ENCODE results near the gene CAMK2N1.

The CAMK2N1 gene

DNA sequence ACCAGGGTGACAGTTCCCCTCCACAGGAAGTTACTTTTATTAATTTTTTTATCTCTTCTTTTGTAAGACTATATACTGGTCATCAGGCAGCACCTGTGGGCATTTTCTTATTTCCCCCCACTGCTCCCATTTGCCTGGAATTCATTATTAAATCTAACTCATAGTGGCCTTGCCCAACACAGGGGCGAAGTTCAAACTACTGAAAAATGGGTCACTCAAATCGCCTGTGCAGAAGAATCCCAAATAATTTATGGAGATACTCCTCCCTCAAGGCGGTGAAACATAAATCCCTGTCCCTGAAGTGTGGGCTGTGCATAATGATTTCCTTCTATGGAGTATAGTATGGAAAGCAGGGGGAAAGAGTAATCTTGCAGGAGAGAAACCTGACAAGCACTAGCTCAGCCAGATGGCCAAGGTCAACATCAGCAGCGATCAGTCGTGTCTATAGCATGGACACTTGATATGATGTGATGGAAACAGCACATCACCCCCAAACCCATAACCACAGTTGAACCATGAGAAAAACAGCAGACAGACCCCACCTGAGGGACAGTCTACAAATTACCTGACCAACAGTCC lies 7.9 kb downstream of the CAMK2N1 start:
- no peak for DNase-seq (ENCODE audit: low read depth)

- DNase-seq (ENCODE audit: low read depth), result no peak
Observed at GRCh38 chr1:20477348-20478056, 8.5 kb downstream of the CAMK2N1 start.

DNA sequence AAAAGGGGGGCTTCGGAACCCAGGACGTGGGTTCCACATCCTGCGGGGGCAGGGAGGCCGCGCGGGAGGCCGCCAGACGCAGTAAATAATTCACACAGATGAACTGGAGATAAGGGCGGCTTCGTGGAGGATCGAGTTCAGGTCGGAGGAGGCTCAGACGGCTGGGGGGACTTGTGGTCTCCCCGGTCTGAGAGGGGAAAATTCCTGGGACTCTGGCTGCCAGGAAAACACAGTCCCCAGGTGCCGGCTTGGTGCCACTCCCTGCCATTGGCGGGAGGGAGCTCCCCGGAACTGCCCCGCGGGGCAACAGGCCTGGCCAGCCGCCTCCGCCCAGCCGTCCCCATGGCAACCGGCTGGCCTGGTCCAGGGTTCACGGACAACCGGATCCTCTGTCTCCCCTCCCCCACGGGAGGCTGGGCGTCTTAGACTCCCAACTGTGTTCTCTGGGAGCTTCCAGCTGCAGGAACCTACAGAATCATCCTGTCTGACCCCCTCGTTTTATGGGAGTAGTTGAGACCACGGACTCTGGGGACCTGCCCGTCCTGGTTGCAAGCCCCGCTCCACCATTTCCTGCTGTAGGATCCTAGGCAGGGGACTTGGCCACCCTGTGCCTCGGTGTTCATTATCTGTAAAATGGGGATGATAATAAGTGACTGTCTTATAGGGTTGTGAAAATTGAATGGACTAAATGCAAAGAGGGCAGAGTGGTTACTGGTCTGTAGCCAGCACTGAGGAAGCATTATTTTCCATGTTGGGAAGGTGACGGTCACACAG lies 9.6 kb downstream of the CAMK2N1 start:
- DNase-seq (ENCODE audit: low read depth), result no peak

DNA sequence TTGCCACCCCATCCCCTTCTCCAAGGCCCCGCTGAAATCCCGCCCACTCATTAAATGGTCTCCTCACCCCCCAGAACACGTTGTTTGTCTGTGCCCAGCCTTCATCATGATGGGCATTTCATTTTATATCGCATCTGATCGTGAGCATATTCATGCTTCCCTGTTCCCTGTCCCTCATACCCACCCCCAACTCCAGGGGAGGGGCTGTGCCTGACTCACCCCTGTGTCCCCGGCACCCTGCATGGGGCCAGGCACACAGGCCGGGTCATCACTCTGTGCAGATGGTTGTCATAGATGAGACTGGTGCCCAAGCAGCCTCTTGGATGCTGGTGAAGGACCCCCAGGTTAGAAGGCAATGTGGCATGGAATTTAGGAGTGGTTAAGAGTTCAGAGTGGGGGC lies 11.0 kb downstream of the CAMK2N1 start:
- no peak for DNase-seq (ENCODE audit: low read depth)

DNA sequence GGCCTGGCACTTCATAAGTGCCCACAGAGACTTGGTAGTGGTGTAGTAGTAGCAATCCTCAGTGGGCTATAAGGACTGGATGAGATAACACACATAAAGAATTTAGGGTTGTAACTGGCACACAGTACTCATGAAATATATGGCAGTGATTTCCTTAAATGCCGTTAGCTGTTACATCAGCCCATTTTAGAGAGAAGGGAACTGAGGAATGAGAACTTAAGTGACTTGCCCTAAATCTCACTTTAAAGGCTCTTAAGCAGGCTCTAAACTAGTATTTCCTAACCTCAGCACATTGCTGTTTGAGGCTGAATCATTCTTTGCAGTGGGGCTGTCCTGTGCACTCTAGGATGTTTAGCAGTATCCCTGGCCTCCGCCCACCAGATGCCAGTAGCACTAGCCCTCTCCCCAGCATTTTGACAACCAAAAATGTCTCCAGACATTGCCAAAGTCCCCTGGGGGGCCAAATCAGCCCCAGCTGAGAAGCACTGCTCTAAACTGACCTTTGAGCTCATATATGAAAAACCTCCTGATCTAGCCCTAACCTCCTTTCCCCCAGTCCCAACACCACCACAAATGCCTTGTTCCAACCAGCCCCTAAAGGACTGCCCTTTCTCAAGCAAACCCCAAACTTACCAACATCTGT lies 11.6 kb downstream of the CAMK2N1 start:
- no peak for DNase-seq (ENCODE audit: low read depth)

DNA sequence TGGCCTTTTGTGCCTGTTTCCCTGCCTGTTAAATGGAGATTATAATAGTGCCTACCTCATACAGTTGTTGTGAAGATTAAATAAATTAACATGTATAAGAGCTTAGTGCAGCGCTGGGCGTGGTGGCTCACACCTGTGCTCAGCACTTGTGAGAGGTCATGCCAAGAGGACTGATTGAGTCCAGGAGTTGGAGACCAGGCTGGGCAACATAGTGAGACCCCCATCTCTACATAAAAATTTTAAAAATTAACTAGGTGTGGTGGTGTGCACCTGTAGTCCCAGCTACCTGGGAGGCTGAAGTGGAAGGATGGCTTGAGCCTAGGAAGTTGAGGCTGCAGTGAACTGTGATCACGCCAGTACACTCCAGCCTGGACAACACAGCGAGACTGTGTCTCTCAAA lies 12.1 kb downstream of the CAMK2N1 start:
- no peak for DNase-seq (ENCODE audit: low read depth)

DNA sequence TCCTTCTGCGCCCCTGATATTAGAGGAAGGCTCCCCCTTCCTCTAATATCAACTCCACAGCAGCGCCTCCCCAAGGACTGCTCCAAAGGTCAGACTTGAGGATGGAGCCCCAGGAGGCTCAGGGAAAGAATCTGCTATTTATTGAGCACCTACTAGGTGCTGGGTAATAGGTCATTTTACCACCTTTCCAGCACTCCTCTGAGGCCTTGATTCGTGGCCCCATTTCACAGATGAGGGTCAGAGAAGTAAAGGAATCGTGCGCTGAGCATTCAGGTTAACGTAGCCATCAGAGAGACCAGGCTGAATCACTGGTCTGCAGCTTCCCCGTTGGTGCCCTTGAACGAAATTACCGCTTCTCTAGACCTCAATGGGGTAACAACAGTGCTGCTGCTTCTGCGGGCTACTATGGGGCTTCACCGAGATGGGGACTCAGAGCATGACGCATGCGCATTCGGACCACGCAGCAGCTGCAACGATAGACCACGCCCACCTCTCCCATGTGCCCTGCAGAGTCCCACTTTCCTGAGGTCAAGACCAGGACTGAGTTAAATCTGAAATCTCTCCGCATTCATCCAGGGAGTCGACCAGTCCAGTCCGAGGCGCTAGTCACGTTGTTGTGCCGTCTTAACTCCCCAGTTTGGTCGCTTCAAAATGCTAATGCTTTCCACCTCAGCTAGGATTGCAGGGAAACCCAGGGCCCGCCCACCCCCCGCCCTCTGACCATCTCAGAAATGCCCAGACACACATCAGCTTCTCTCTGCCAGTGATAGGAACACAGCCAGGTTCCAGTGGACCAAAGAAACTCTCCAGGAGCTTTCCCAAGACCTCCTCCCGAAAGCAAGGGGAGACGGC lies 12.9 kb downstream of the CAMK2N1 start:
- DNase-seq (ENCODE audit: low read depth), result no peak

GRCh38 chr1:20472121-20472520 lies 13.9 kb downstream of the CAMK2N1 start:
- no peak for DNase-seq (ENCODE audit: low read depth)

DNA sequence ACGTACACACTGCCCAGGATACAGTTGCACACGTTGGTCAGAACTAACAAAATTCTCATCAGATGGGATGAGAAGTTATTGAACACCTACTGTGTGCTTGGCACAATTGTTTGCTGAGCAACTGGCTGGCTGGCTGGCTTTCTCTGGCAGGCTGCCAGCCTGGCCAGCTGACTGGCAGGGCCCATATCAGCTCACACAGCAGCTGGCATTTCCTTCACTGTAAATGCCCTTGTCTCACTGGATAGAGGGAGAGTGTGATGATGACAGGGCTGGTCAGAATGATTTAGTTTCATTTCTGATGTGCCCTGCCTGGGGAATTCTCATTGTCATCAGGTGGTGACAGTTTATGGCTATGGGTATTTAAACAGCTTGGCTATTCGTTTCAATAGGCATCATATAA lies 15.8 kb downstream of the CAMK2N1 start:
- DNase-seq (ENCODE audit: low read depth), result no peak

GRCh38 chr1:20469406-20470076 lies 16.5 kb downstream of the CAMK2N1 start:
- DNase-seq (ENCODE audit: low read depth), result no peak

DNA sequence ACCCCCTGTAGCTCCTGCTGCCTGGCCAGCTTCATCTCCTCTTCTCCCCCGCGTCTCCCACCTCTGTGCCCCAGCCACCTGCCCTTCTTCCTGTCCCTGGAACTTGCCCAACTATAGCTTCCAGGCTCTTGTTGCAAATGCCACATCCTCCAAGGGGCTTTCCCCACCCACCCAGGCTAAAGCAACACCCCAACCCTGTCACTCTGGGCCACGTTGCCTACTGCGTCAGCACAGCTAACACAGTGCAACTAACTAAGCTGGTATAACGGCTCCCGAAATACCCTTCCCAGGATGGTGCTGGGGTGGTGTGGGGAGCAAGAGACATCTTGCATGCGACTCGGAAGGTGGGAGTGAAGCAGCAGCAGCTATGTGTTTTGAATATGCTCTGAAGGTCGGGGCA lies 19.7 kb downstream of the CAMK2N1 start:
- no peak for DNase-seq (ENCODE audit: low read depth)

- no peak for DNase-seq (ENCODE audit: low read depth)
Observed at GRCh38 chr1:20465187-20465586, 20.8 kb downstream of the CAMK2N1 start.

- DNase-seq (ENCODE audit: low read depth), result no peak
Observed at GRCh38 chr1:20463502-20463901, 22.5 kb downstream of the CAMK2N1 start.

DNA sequence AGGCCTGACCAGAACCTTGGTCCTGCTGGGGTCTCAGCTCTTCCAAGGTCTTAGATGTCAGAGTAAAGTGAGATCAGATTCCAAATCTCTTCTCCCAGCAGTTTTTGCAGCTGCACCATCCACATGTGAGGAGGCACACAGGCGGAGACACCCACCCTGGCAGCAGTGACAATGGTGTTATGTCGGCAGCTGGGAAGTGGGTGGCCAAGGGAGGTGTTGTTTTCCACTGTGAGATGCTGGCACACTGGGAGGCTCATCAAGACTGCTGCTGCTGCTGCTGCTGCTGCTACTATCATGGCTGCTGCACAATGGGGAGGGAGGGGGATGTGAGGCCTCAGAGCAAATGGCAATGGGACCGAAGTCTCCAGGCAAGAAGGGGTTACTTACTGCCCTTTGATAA lies 23.6 kb downstream of the CAMK2N1 start:
- no peak for DNase-seq (ENCODE audit: low read depth)

DNA sequence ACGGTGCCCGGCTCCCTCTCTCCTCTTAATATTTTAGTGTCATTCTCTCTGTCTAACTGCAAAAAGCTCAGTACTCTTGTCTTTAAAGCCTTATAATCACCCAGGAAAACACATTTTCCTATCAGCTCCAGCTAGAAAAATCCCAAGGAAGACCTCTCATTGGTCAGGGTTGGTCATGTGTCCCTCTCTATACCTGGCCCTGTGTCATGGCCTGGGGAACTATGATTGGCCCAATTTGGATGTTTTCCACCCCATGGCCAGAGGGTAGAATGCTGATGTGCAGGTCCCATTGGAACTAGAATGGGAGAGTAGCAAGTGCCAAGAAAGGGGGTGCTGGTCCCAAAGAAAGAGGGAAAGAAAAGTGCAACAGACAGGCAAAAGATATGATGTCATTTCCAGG lies 27.3 kb downstream of the CAMK2N1 start:
- DNase-seq (ENCODE audit: low read depth), result no peak

GRCh38 chr1:20454004-20454403 lies 32.0 kb downstream of the CAMK2N1 start:
- DNase-seq (ENCODE audit: low read depth), result no peak

DNA sequence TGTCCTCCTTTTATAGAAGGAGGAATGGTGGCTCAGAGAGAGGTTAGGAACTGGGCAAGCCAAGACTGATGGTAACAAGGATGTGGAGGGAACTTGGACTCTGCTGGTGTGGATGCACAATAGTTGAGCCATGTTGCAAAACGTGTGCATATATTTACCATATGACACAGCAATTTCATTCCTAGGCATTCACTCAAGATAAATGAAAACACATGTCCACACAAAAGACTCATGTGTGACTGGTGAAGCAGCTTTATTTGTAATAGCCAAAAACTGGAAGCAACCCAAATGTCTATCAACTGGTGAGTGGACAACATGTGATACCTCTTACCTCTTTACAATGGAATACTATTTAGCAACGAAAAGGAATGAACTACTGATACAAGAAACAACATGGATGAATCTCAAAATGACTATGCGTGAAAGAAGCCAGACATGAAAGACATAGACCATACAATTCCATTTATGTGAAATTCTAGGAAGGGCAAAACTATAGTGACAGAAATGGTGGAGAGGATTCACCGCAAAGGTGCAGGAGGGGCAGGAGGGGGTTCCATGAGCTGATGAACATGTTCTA lies 36.2 kb downstream of the CAMK2N1 start:
- no peak for DNase-seq (ENCODE audit: low read depth)

- DNase-seq (ENCODE audit: low read depth), result no peak
Observed at GRCh38 chr1:20448671-20449071, 37.3 kb downstream of the CAMK2N1 start.

DNA sequence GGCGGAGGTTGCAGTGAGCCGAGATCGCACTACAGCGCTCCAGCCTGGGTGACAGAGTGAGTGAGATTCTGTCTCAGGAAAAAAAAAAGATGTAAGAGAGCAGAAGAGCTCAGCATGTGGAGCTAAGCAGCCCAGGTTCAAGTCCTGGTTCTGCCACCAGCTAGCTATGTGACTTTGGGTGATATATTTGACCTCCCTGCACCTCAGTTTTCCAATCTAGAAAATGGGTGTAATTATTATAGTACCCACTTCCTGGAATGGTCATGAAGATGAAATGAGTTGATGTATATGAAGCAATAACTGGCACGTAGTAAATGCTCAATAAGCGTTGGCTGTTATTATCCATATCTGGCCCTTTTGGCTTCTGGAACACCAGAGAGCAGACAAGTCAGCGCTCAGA lies 38.2 kb downstream of the CAMK2N1 start:
- no peak for DNase-seq (ENCODE audit: low read depth)

DNA sequence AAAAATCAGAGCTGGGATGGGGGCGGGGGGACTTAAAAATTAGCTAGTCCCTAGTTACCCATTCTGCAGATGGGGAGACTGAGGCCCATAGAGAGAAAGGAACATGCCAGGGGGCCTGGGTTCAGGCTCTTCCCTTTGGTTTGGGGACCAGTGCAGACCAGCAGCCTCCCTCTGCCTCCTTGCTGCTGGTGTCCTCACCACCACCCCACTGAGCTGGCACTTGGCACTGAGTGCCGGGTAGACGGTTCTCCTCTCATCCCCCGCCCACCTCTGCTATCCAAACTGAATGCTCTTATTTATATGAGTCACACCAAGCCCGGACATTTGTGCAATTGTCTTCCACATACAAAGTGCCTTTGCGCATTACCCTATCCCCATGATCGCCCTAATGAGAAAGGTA lies 39.2 kb downstream of the CAMK2N1 start:
- no peak for DNase-seq (ENCODE audit: low read depth)

- no peak for DNase-seq (ENCODE audit: low read depth)
Observed at GRCh38 chr1:20445956-20446355, 40.1 kb downstream of the CAMK2N1 start.

All from HS-27A (cell line).